Activated CD4-positive, alpha-beta memory T cell treated with anti-CD3 and anti-CD28 coated beads for 36 hours (primary cell): ENCODE data around the gene DUS2. TPM values are rescaled to one million over a fixed set of nuclear protein-coding genes. Genes with fewer than 3 reads are reported as not detected.
"Not testable (repeated sequence)": the region's sequence is repeated elsewhere in the genome, so short reads cannot be mapped to it uniquely, and the experiment has no call there.

Experiments
- CTCF ChIA-PET: fragments of 350-600 bp; sonication (Branson Sonifier 250); formaldehyde crosslinking; loops from one replicate; lab custom pipeline; 2021; ENCODE audit warnings: antibody characterized with exemption, inconsistent platforms; lab: Charles Lee
- POLR2A ChIA-PET: fragments of 350-600 bp; sonication (Branson Sonifier 250); formaldehyde crosslinking; loops from one replicate; lab custom pipeline; 2021; ENCODE audit warnings: antibody characterized with exemption; lab: Charles Lee
- DNase-seq: peaks from one replicate; pipeline ENCODE4 v3.0.0-alpha.2; 2020
- H3K27ac Mint-ChIP-seq: one replicate; pipeline ENCODE4 v1.8.0; 2021; ENCODE audit warnings: mixed read lengths
- H3K27me3 Mint-ChIP-seq: one replicate; pipeline ENCODE4 v1.8.0; 2021; ENCODE audit warnings: mixed read lengths
- H3K36me3 Mint-ChIP-seq: one replicate; pipeline ENCODE4 v1.8.0; 2021; ENCODE audit warnings: mixed read lengths
- H3K4me1 Mint-ChIP-seq: one replicate; pipeline ENCODE4 v1.8.0; 2021; ENCODE audit warnings: low read depth, mixed read lengths
- H3K4me3 Mint-ChIP-seq: one replicate; pipeline ENCODE4 v1.8.0; 2021; ENCODE audit warnings: mild to moderate bottlenecking, mixed read lengths
- H3K9me3 Mint-ChIP-seq: one replicate; pipeline ENCODE4 v1.8.0; 2021; ENCODE audit warnings: mixed read lengths
- intact Hi-C: fragments of 100-400 bp; cut with micrococcal nuclease; formaldehyde crosslinking; loops from one replicate; pipeline ENCODE4 v1.15.1; 2023
- total RNA-seq, 2 experiments: library from RNA; stranded (reverse); gene quantifications; one replicate each; pipeline ENCODE4 v1.2.3, GENCODE V29; 2021

The DUS2 gene
- total RNA-seq, 2 experiments from 2014 or later: 29.2 to 29.4 TPM

DNA sequence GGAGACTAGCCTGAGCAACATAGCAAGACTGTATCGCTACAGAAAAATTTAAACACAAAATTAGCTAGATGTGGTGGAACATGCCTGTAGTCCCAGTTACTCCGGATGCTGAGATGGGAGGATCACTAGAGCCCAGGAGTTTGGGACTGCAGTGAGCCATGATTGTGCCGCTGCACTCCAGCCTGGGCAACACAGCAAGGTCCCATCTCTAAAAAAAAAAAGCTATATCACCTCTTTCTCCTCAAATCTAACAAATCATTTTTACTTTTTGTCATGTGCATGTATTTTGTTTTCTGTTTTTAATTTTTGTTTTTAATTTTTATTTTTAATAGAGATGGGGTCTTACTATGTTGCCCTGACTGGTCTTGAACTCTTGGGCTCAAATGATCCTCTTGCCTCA lies 5.9 kb downstream of the DUS2 start:
- Mint-ChIP-seq H3K4me3 (no peak overlapping the region), H3K27me3 (no peaks in the 10 kb centered on the region)

DNA sequence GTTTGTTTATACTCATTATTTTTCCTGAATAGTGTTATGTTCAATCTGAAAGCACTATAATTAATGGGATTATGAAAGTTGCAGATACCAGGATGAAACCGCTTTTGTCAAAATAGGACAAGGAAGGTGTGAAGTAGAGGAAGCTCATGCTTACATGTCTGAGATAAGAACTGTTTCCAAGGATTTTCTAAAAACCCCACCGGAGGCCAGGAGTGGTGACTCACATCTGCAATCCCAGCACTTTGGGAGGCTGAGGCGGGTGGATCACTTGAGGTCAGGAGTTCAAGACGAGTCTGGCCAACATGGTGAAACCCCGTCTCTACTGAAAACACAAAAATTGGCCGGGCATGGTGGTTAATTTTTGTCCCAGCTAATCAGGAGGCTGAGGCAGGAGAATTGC lies 7.0 kb downstream of the DUS2 start:
- POLR2A ChIA-PET, DNase-seq, H3K27ac Mint-ChIP-seq, H3K27me3 Mint-ChIP-seq, H3K9me3 Mint-ChIP-seq, H3K4me3 Mint-ChIP-seq, intact Hi-C loops, H3K4me1 Mint-ChIP-seq: not testable (repeated sequence)
- peaks cover 24% of the 10 kb centered on the region for H3K36me3 Mint-ChIP-seq
- CTCF ChIA-PET: interaction anchor here (3.4 kb wide), 1 partner anchor 11 kb away, joined by 19 read pairs; no protein-coding TSS in a partner anchor

More for the DNA sequence above, 5.9 kb downstream of the DUS2 start:
- intact Hi-C loops: no loop called here
- Mint-ChIP-seq H3K9me3 (no peaks in the 10 kb centered on the region), H3K4me1 (peaks cover 9% of the 10 kb centered on the region), H3K27ac (no peak overlapping the region), H3K36me3 (peaks cover 26% of the 10 kb centered on the region)
- ChIA-PET POLR2A (no interaction called here), CTCF (interaction anchor here (0.7 to 3.4 kb wide), 2 partner anchors 12 to 222 kb away, joined by 3 to 19 read pairs; partner anchors contain the start of gene TSNAXIP1)
- no peak for DNase-seq

DNA sequence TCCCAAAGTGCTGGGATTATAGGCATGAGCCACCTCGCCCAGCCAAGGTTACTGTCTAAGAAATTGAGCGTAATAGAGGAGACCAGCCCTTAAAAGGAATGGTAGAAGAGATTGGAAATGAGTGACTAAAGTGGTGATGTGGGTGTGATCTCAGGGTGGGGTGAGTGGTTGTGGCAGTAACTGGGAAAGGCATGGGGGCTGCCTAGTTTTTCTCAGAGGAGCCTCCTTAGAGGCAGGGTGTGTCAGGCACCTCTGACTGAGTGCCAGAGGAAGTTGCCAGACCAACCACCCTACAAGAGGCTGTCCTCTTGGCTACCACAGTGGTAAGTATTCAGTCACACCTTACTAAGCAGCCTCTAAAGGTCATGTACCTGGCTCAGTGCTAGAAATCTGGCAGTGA lies 8.9 kb downstream of the DUS2 start:
- H3K27ac Mint-ChIP-seq: peak overlapping the region; percentile 2
- H3K9me3 Mint-ChIP-seq: no peaks in the 10 kb centered on the region
- H3K36me3 Mint-ChIP-seq: peaks cover 17% of the 10 kb centered on the region
- intact Hi-C loops: no loop called here
- ChIA-PET POLR2A (no interaction called here), CTCF (no interaction called here)
- DNase-seq: no peak
- peaks cover 4% of the 10 kb centered on the region for H3K4me1 Mint-ChIP-seq
- no peaks in the 10 kb centered on the region for H3K27me3 Mint-ChIP-seq
- no peak overlapping the region for H3K4me3 Mint-ChIP-seq

GRCh38 chr16:68033101-68033500 lies 10.0 kb downstream of the DUS2 start:
- no peak for DNase-seq
- intact Hi-C loops: no loop called here
- Mint-ChIP-seq H3K27ac (no peak overlapping the region), H3K4me3 (no peak overlapping the region), H3K9me3 (no peaks in the 10 kb centered on the region), H3K4me1 (peaks cover 4% of the 10 kb centered on the region), H3K27me3 (no peaks in the 10 kb centered on the region), H3K36me3 (peaks cover 12% of the 10 kb centered on the region)
- POLR2A ChIA-PET: no interaction called here
- CTCF ChIA-PET: no interaction called here

GRCh38 chr16:68035227-68035626 lies 12.1 kb downstream of the DUS2 start:
- intact Hi-C loops: no loop called here
- ChIA-PET POLR2A (no interaction called here), CTCF (interaction anchor here (0.6 to 1.8 kb wide), 2 partner anchors 32 to 219 kb away, joined by 4 to 10 read pairs; no protein-coding TSS in a partner anchor)
- Mint-ChIP-seq H3K27ac (no peak overlapping the region), H3K4me3 (no peak overlapping the region), H3K27me3 (no peaks in the 10 kb centered on the region), H3K36me3 (peaks cover 14% of the 10 kb centered on the region), H3K9me3 (no peaks in the 10 kb centered on the region), H3K4me1 (peaks cover 6% of the 10 kb centered on the region)
- no peak for DNase-seq

DNA sequence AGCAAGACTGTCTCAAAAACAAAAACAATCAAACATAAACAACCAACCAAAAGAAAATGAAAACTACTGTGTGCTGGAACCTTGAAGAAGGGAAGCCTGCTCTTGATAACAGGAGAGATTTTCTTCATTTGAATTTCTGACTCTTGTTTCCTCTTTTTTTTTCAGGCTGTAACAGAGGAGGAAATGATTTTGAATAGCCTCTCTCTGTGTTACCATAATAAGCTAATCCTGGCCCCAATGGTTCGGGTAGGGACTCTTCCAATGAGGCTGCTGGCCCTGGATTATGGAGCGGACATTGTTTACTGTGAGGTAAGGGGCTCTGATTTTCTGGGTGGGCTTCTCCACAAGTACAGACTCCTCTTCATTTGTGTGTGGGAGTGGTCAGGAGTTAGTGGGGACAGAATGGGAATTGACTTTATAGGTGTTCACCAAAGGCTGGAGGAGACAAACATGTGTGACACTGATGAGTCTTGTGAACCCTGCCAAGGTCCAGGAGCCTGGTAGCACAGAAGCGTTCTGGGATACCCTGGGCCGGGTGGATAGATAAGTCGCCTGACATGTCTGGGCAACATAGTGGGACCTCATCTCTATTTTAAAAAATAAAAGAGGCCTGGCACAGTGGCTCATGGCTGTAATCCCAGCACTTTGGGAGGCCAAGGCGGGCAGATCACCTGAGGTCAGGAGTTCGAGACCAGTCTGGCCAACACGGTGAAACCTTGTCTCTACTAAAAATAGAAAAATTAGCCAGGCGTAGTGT lies 14.9 kb downstream of the DUS2 start:
- Mint-ChIP-seq H3K27ac (no peak overlapping the region), H3K4me1 (peaks cover 6% of the 10 kb centered on the region)
- POLR2A ChIA-PET: no interaction called here

DNA sequence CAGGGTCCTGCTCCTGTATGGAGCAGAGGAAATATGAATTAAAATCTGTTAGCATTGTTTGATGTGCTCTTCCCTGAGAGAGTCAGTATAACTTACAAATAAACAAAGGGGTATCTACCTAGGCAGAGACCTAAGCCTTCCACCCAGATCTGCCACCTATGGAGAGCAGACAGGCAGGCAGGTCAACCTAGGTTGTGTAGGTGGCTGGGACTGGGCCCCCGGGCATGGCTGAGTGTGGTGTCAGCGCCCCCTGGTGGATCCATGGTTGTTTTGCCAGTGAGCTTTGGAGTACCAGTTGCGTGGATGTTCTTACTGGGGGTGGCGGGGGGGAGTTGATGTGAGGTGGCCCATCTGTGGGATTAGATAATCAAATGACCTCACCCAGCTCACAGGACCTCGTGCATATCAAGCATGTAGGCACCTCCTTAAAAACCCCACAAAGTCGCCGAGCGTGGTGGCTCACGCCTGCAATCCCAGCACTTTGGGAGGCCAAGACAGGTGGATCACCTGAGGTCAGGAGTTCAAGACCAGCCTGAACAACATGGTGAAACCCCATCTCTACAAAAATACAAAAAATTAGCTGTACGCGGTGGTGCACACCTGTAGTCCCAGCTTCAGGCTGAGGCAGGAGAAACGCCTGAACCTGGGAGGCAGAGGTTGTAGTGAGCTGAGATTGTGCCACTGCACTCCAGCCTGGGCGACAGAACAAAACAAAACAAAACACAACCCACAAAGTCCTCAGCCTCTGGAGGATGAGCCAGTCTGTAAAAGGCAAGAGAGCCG lies 17.6 kb downstream of the DUS2 start:
- peaks cover 6% of the 10 kb centered on the region for H3K4me1 Mint-ChIP-seq
- H3K27ac Mint-ChIP-seq: peak overlapping the region; percentile 65
- H3K27me3 Mint-ChIP-seq: no peaks in the 10 kb centered on the region
- DNase-seq: peak; percentile 94
- CTCF ChIA-PET: interaction anchor here (0.6 to 3.9 kb wide), 63 partner anchors 11 to 515 kb away, joined by 3 to 27 read pairs (median 4); partner anchors contain the start of genes CENPT, DDX28, DPEP2 and DUS2
- no peak overlapping the region for H3K4me3 Mint-ChIP-seq
- intact Hi-C loops: loop anchor here (1.0 to 5.0 kb wide), 5 partner anchors 47 to 224 kb away; partner anchors contain the start of genes NRN1L, PSMB10 and SLC12A4
- H3K9me3 Mint-ChIP-seq: no peaks in the 10 kb centered on the region
- POLR2A ChIA-PET: interaction anchor here (0.6 to 1.0 kb wide), 3 partner anchors 49 to 225 kb away, joined by 3 to 4 read pairs (median 4); no protein-coding TSS in a partner anchor
- H3K36me3 Mint-ChIP-seq: peaks cover 19% of the 10 kb centered on the region

More for the DNA sequence above, 14.9 kb downstream of the DUS2 start:
- peaks cover 15% of the 10 kb centered on the region for H3K36me3 Mint-ChIP-seq
- no peaks in the 10 kb centered on the region for H3K27me3 Mint-ChIP-seq
- CTCF ChIA-PET: interaction anchor here (0.5 to 3.9 kb wide), 4 partner anchors 155 to 406 kb away, joined by 3 to 27 read pairs (median 16); partner anchors contain the start of gene NRN1L
- DNase-seq: no peak
- no peak overlapping the region for H3K4me3 Mint-ChIP-seq
- H3K9me3 Mint-ChIP-seq: no peaks in the 10 kb centered on the region
- intact Hi-C loops: no loop called here

DNA sequence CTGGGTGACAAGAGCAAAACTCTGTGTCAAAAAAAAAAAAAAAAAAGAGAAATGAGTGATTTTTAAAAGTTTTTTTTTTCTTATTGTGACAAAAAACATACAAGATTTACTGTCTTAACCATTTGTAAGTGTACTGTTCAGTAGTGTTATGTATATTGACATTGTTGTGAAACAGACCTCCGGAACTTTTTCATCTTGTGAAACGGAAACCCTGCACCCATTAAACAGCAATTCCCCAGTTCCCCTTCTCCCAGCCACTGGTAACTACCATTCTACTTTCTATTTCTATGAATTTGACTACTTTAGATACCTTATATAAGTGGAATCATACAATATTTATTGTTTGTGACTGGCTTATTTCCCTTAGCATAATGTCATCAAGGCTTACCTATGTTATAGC lies 18.7 kb downstream of the DUS2 start:
- POLR2A ChIA-PET: no interaction called here
- Mint-ChIP-seq H3K4me3 (no peak overlapping the region), H3K27me3 (no peaks in the 10 kb centered on the region), H3K27ac (no peak overlapping the region), H3K4me1 (peaks cover 8% of the 10 kb centered on the region), H3K9me3 (no peaks in the 10 kb centered on the region), H3K36me3 (peaks cover 17% of the 10 kb centered on the region)
- DNase-seq: no peak
- intact Hi-C loops: loop anchor here (2.0 to 5.0 kb wide), 4 partner anchors 73 to 225 kb away; partner anchors contain the start of genes NRN1L, PSMB10 and SLC12A4
- CTCF ChIA-PET: interaction anchor here (0.6 to 3.9 kb wide), 6 partner anchors 20 to 239 kb away, joined by 3 to 27 read pairs (median 6); no protein-coding TSS in a partner anchor

- no peaks in the 10 kb centered on the region for H3K9me3 Mint-ChIP-seq
- peaks cover 17% of the 10 kb centered on the region for H3K36me3 Mint-ChIP-seq
- no peak for DNase-seq
- H3K4me1 Mint-ChIP-seq: peaks cover 2% of the 10 kb centered on the region
- intact Hi-C loops: no loop called here
- CTCF ChIA-PET: interaction anchor here (0.6 kb wide), 1 partner anchor 27 kb away, joined by 3 read pairs; no protein-coding TSS in a partner anchor
- no peak overlapping the region for H3K4me3 Mint-ChIP-seq
- H3K27me3 Mint-ChIP-seq: no peaks in the 10 kb centered on the region
- POLR2A ChIA-PET: interaction anchor here (0.6 kb wide), 2 partner anchors 42 to 322 kb away, joined by 3 read pairs; no protein-coding TSS in a partner anchor
- no peak overlapping the region for H3K27ac Mint-ChIP-seq
These were observed 23.0 kb downstream of the DUS2 start for GRCh38 chr16:68046106-68046505.

DNA sequence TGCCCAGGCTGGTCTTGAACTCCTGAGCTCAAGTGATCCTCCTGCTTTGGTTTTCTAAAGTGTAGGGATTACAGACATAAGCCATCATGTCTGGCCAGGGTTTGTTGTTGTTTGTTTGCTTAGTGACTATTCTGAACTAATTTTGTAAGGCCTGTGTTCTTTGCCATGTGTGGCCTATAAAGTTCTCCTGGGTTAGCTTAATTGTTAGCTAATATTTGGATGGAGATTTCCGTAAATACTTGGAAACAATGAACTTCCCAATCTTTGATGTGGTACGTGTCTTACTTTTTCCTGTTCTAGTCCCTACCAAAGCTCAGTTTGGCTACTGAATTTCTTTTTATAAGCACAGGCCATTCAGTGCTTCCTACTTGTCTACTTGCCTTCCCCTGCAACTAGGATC lies 24.9 kb downstream of the DUS2 start:
- intact Hi-C loops: no loop called here
- Mint-ChIP-seq H3K36me3 (peaks cover 19% of the 10 kb centered on the region), H3K27ac (no peak overlapping the region), H3K4me3 (no peak overlapping the region), H3K27me3 (no peaks in the 10 kb centered on the region), H3K9me3 (no peaks in the 10 kb centered on the region), H3K4me1 (peaks cover 2% of the 10 kb centered on the region)
- CTCF ChIA-PET: no interaction called here
- no peak for DNase-seq
- POLR2A ChIA-PET: no interaction called here

DNA sequence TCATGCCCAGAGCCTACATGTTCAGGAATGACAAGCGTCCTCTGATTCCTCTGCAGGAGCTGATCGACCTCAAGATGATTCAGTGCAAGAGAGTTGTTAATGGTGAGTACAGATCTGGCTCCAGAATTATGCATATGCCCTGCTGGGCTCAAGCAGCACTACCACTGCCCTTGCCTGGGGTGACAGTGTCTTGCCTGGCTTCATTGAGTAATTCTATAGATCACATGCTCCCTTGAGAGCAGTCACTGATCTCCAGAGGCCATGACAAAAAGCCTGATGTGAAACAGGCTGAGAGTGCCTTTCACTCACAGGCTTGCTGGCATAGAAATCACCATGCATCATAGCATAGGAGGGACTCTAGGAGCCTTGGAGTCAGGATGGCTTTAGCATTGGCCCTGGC lies 26.4 kb downstream of the DUS2 start:
- H3K4me1 Mint-ChIP-seq: peaks cover 2% of the 10 kb centered on the region
- ChIA-PET CTCF (no interaction called here), POLR2A (no interaction called here)
- DNase-seq: no peak
- peaks cover 25% of the 10 kb centered on the region for H3K36me3 Mint-ChIP-seq
- no peaks in the 10 kb centered on the region for H3K9me3 Mint-ChIP-seq
- H3K27ac Mint-ChIP-seq: no peak overlapping the region
- intact Hi-C loops: no loop called here
- H3K27me3 Mint-ChIP-seq: no peaks in the 10 kb centered on the region
- H3K4me3 Mint-ChIP-seq: no peak overlapping the region

DNA sequence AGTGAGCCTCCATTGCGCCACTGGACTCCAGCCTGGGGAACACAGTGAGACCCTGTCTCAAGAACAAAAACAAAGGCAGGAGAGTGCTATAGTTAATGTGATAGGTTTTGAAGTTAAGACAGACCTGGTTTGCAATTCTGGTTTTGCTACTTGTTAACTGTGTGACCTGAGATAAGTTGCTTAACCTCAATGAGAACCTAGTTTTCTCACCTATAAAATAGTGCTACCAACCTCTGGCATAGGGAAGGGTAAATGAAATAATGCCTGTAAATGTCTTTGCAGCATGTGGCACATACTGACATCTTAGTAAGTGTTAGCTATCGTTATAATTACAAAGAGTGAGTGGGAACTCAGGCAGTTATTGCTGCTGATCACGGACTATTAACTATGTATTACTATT lies 32.3 kb downstream of the DUS2 start:
- Mint-ChIP-seq H3K27ac (no peak overlapping the region), H3K4me3 (no peak overlapping the region), H3K27me3 (no peaks in the 10 kb centered on the region), H3K36me3 (peaks cover 37% of the 10 kb centered on the region), H3K9me3 (no peaks in the 10 kb centered on the region), H3K4me1 (peaks cover 18% of the 10 kb centered on the region)
- intact Hi-C loops: no loop called here
- ChIA-PET POLR2A (no interaction called here), CTCF (interaction anchor here (0.6 to 2.8 kb wide), 2 partner anchors 13 to 15 kb away, joined by 3 to 14 read pairs; no protein-coding TSS in a partner anchor)
- DNase-seq: no peak
